Spleen (tissue), 7 donors: ENCODE data around the gene SRSF12.

Experiments
- POLR2A ChIP-seq, 3 donors: fragments of 450-650 bp; IDR thresholded peaks; one replicate each; pipeline ENCODE4 v1.5.1; 2017; ENCODE audit warnings: antibody characterized with exemption in 3 of 3, mild to moderate bottlenecking in 1 of 3
- TF ChIP-seq, protein P1 (sequence below), 11 experiments: fragments of 200-600 bp in 7 of 11; fragments of 450-650 bp in 4 of 11; sonication (generic) in 4 of 11; IDR thresholded peaks in 8 of 11; conservative IDR thresholded peaks in 3 of 11; 1 replicate in 7 of 11; 2 replicates in 4 of 11; pipeline versions ENCODE4 v1.4.0 to v1.8.0; 2016 to 2021; ENCODE audit warnings: antibody characterized with exemption in 11 of 11, inconsistent platforms in 4 of 11, mild to moderate bottlenecking in 1 of 11
- donor health status: DM: no; HTN: no; CAD: no; lungs with moderate emphysema.
- donor health status: DM: no; HTN: no; CAD: no.
- donor health status: DM: no; HTN: no; CAD: no.

DNA sequence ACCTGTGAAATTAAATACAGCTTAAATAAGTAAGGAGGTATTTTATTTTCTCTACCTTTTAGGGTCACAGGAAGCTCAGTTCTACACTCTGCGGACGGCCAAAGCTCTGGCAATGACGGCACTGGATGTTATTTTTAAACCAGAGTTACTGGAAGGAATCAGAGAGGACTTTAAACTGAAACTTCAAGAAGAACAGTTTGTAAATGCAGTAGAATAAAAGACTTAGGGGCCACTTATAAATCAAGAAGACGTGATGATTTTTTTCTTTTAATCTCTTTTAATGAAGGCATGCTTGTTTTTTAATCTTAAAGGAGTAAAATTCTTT, 44.1 kb upstream of the SRSF12 start:
- TF ChIP-seq, protein P1, sequence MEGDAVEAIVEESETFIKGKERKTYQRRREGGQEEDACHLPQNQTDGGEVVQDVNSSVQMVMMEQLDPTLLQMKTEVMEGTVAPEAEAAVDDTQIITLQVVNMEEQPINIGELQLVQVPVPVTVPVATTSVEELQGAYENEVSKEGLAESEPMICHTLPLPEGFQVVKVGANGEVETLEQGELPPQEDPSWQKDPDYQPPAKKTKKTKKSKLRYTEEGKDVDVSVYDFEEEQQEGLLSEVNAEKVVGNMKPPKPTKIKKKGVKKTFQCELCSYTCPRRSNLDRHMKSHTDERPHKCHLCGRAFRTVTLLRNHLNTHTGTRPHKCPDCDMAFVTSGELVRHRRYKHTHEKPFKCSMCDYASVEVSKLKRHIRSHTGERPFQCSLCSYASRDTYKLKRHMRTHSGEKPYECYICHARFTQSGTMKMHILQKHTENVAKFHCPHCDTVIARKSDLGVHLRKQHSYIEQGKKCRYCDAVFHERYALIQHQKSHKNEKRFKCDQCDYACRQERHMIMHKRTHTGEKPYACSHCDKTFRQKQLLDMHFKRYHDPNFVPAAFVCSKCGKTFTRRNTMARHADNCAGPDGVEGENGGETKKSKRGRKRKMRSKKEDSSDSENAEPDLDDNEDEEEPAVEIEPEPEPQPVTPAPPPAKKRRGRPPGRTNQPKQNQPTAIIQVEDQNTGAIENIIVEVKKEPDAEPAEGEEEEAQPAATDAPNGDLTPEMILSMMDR (IDR thresholded peaks at IDR 0.05 in 8 of 11, conservative IDR thresholded peaks at IDR 0.05 in 3 of 11), result no peak
- TF ChIP-seq POLR2A (IDR thresholded peaks at IDR 0.05), result no peak
